GM23338 (cell line): Measurements from ENCODE around the gene ADGRD1. TPM values are rescaled to one million over a fixed set of nuclear protein-coding genes. Genes with fewer than 3 reads are reported as not detected.

Experiments
- EZH2 ChIP-seq: fragments of 200-600 bp; sonication (generic); IDR thresholded peaks from one replicate; pipeline ENCODE4 v1.8.0; 2017; ENCODE audit warnings: antibody characterized with exemption, mild to moderate bottlenecking, low read depth; ENCODE audit not compliant: unreplicated experiment
- NANOG ChIP-seq: IDR thresholded peaks from 2 replicates; pipeline ENCODE4 v1.6.1; 2016; ENCODE audit warnings: antibody characterized with exemption, borderline replicate concordance
- POLR2AphosphoS5 ChIP-seq: IDR thresholded peaks from 2 replicates; pipeline ENCODE4 v1.6.1; 2016; ENCODE audit warnings: antibody characterized with exemption, low read depth
- polyA plus RNA-seq: library from polyadenylated mRNA; unstranded; fragments of >200 nt; fragmentation: Nextera tagmentation; extraction: Ambion mirVana; gene quantifications from 2 replicates; pipeline ENCODE4 v1.2.1, GENCODE V29; 2016
- total RNA-seq: library from RNA; depleted of rRNA; stranded (reverse); fragments of >200 nt; shearing (Covaris generic); gene quantifications from 2 replicates; pipeline ENCODE4 v1.2.3, GENCODE V29; 2014
- TF ChIP-seq, protein P1 (sequence below): fragments of 250-450 bp; sonication (Bioruptor Pico); IDR thresholded peaks from 2 replicates; pipeline ENCODE4 v1.5.0; 2020; ENCODE audit warnings: mild to moderate bottlenecking, moderate library complexity
- TF ChIP-seq, protein P2 (sequence below): IDR thresholded peaks from 2 replicates; pipeline ENCODE4 v1.6.1; 2016; ENCODE audit warnings: antibody characterized with exemption
- TF ChIP-seq, protein P3 (sequence below): IDR thresholded peaks from one replicate; pipeline ENCODE4 v1.6.1; 2018; ENCODE audit warnings: antibody characterized with exemption; ENCODE audit not compliant: unreplicated experiment

ADGRD1 gene
- total and polyA plus RNA-seq, 2 experiments from 2014 or later: 1.4 TPM; not detected in 1

DNA sequence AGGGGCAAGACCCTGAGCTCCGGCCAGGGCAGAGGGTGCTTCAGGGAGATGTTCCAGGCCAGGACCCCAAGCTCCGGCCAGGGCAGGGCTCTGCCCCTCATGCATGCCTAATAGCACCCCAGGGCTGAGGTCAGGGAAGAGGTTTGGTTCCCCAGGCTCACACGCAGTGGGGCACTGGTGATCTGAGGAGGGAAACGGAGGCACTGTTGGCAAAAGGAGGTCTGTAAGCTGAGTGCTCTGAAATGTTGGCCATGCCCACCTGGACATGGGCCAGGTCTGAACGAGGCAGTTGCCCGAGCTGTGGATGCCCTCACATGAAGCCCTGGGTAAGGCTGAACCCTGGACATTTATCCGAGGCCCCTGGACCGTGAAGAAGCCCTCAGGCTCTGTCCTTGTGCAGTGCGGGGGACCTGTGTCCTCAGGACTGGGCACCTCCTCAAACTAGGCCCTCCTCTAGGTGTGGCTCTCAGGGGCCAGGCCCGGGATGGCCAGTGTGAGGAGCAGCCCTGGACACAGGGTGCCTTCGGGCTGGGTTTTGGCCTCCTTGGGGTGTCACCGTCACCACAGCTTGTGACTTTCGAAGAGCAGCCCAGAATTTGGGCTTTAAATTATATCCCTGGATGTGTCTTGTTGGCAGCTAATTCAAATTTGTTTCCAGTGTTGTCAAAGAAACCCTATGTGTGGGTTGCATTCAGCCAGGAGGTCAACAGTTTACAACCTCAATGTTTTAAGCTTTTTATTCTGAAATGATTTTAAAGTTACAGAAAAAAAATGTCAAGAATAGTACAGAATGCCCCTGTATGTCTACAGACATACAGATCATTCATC lies 66.8 kb downstream of the ADGRD1 start (continued):
- TF ChIP-seq, protein P1, sequence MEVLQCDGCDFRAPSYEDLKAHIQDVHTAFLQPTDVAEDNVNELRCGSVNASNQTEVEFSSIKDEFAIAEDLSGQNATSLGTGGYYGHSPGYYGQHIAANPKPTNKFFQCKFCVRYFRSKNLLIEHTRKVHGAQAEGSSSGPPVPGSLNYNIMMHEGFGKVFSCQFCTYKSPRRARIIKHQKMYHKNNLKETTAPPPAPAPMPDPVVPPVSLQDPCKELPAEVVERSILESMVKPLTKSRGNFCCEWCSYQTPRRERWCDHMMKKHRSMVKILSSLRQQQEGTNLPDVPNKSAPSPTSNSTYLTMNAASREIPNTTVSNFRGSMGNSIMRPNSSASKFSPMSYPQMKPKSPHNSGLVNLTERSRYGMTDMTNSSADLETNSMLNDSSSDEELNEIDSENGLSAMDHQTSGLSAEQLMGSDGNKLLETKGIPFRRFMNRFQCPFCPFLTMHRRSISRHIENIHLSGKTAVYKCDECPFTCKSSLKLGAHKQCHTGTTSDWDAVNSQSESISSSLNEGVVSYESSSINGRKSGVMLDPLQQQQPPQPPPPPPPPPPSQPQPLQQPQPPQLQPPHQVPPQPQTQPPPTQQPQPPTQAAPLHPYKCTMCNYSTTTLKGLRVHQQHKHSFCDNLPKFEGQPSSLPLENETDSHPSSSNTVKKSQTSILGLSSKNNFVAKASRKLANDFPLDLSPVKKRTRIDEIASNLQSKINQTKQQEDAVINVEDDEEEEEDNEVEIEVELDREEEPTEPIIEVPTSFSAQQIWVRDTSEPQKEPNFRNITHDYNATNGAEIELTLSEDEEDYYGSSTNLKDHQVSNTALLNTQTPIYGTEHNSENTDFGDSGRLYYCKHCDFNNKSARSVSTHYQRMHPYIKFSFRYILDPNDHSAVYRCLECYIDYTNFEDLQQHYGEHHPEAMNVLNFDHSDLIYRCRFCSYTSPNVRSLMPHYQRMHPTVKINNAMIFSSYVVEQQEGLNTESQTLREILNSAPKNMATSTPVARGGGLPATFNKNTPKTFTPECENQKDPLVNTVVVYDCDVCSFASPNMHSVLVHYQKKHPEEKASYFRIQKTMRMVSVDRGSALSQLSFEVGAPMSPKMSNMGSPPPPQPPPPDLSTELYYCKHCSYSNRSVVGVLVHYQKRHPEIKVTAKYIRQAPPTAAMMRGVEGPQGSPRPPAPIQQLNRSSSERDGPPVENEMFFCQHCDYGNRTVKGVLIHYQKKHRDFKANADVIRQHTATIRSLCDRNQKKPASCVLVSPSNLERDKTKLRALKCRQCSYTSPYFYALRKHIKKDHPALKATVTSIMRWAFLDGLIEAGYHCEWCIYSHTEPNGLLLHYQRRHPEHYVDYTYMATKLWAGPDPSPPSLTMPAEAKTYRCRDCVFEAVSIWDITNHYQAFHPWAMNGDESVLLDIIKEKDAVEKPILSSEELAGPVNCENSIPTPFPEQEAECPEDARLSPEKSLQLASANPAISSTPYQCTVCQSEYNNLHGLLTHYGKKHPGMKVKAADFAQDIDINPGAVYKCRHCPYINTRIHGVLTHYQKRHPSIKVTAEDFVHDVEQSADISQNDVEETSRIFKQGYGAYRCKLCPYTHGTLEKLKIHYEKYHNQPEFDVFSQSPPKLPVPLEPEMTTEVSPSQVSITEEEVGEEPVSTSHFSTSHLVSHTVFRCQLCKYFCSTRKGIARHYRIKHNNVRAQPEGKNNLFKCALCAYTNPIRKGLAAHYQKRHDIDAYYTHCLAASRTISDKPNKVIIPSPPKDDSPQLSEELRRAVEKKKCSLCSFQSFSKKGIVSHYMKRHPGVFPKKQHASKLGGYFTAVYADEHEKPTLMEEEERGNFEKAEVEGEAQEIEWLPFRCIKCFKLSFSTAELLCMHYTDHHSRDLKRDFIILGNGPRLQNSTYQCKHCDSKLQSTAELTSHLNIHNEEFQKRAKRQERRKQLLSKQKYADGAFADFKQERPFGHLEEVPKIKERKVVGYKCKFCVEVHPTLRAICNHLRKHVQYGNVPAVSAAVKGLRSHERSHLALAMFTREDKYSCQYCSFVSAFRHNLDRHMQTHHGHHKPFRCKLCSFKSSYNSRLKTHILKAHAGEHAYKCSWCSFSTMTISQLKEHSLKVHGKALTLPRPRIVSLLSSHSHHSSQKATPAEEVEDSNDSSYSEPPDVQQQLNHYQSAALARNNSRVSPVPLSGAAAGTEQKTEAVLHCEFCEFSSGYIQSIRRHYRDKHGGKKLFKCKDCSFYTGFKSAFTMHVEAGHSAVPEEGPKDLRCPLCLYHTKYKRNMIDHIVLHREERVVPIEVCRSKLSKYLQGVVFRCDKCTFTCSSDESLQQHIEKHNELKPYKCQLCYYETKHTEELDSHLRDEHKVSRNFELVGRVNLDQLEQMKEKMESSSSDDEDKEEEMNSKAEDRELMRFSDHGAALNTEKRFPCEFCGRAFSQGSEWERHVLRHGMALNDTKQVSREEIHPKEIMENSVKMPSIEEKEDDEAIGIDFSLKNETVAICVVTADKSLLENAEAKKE (CRISPR knock-in tag): no peak
- TF ChIP-seq, protein P2, sequence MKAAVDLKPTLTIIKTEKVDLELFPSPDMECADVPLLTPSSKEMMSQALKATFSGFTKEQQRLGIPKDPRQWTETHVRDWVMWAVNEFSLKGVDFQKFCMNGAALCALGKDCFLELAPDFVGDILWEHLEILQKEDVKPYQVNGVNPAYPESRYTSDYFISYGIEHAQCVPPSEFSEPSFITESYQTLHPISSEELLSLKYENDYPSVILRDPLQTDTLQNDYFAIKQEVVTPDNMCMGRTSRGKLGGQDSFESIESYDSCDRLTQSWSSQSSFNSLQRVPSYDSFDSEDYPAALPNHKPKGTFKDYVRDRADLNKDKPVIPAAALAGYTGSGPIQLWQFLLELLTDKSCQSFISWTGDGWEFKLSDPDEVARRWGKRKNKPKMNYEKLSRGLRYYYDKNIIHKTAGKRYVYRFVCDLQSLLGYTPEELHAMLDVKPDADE: no peak
- no peak for TF ChIP-seq POLR2AphosphoS5
- TF ChIP-seq, protein P3, sequence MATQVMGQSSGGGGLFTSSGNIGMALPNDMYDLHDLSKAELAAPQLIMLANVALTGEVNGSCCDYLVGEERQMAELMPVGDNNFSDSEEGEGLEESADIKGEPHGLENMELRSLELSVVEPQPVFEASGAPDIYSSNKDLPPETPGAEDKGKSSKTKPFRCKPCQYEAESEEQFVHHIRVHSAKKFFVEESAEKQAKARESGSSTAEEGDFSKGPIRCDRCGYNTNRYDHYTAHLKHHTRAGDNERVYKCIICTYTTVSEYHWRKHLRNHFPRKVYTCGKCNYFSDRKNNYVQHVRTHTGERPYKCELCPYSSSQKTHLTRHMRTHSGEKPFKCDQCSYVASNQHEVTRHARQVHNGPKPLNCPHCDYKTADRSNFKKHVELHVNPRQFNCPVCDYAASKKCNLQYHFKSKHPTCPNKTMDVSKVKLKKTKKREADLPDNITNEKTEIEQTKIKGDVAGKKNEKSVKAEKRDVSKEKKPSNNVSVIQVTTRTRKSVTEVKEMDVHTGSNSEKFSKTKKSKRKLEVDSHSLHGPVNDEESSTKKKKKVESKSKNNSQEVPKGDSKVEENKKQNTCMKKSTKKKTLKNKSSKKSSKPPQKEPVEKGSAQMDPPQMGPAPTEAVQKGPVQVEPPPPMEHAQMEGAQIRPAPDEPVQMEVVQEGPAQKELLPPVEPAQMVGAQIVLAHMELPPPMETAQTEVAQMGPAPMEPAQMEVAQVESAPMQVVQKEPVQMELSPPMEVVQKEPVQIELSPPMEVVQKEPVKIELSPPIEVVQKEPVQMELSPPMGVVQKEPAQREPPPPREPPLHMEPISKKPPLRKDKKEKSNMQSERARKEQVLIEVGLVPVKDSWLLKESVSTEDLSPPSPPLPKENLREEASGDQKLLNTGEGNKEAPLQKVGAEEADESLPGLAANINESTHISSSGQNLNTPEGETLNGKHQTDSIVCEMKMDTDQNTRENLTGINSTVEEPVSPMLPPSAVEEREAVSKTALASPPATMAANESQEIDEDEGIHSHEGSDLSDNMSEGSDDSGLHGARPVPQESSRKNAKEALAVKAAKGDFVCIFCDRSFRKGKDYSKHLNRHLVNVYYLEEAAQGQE: no peak
- no peak for TF ChIP-seq EZH2
- TF ChIP-seq NANOG: no peak
